HG02798 (cell line): ENCODE measurements around the gene TM2D1.
A peak's percentile ranks its signal among the peaks of the same experiment; 100 is the strongest.
"Not testable (repeated sequence)": the region's sequence is repeated elsewhere in the genome, so short reads cannot be mapped to it uniquely, and the experiment has no call there.

Experiments
- ATAC-seq: cut with Tn5 transposase; IDR thresholded peaks from one replicate; pipeline ENCODE4 v1.9.1; 2021; ENCODE audit warnings: mild to moderate bottlenecking; ENCODE audit not compliant: unreplicated experiment, poor library complexity

Gene TM2D1

GRCh38 chr1:61724813-61725694 lies at the start of gene TM2D1:
Gene TM2D1 (minus strand): TSS chr1:61725141. CDS start chr1:61725120, 21 bp downstream.
- ATAC-seq = peak; percentile 100

DNA sequence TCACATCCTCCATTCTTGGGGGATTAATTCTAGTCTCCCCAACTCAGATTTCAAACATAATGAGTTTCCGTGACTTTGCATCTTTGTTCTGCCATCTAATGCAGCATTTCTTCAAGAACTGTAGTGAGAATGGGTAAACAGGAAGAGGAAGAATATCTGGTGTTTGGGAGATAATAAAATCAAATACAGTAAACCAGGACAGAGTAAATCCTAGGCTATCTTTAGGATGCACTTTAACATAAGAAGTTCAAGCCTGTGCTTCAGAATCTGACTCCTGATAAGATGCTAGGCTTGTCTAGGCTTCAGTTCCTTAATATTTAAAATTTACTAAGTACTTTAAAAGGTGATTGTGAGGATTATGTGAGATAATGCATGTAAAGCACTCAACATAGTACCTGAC lies 45.2 kb upstream of the TM2D1 start:
- ATAC-seq = no peak

DNA sequence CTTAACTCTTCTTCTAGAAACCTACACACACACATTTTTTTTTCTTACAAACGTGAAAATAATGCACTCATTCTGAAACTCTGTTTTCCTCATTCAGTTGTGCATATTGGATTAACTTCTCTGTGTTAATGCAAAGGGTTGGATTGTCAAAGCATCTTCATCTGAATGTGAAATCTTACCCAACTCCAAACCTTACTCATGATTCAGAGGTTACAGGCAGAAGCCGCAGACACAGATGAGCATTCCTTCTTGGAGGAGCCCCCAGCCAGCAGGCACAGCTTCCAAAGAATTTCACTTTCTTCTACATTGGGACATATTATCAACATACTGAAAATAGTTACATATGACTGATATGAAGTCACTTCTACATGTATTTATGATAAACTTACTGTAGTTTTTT lies 33.0 kb upstream of the TM2D1 start:
- no peak for ATAC-seq

DNA sequence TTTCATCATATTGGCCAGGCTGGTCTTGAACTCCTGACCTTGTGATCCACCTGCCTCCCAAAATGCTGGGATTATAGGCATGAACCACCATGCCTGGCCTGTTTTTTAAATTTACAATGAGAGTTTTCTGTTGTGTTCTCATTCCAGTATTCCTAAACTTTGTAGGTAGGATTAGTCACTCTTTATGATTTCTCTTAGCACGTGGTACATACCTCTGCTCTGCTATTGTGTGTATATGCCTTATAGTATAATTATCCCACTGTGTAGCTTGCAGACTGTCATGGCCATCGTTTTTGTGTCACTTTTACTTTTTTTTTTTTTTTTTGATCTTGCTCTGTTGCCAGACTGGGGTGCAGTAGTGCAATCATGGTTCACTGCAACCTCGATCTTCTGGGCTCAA lies 31.8 kb upstream of the TM2D1 start:
- no peak for ATAC-seq

DNA sequence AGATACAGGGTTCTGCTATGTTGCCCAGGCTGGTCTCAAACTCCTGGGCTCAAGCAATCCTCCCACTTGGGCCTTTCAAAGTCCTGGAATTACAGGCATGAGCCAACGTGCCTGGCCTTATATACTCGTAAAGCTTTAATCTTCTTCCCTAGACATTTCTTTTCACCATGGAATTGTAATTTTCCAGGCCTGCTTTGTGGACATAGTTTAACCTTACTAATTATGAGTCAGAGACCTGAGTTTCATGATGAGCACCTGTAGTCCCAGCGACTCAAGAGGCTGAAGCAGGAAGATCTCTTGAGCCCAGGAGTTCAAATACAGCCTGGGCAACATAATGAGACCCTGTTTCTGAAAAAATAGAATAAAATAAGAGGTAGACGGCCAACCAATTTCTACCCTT lies 29.6 kb upstream of the TM2D1 start:
- no peak for ATAC-seq

DNA sequence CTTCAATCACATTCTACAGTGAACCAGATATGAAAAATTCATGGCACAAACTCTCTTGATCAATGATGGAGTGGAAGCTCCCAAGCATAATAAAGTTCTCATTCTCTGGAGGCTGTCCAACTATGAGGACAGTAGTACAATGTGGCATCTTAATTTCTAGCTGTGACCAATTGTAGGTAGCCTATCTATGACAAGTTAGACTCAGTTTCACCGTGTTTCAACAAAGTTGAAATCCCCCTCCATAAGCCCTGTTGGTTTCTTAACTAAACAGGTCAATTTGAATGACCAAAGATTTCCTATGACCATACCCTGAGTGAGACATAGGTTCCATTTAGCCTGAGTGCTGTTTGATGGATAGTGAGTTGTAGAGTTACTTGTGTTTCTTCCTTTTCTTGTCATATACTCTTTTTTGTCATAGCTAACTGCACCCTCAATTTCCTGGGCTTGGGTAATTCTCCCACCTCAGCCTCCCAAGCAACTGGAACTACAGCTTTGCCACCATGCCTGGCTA lies 29.1 kb upstream of the TM2D1 start:
- ATAC-seq = no peak

- ATAC-seq = no peak
These were observed 28.0 kb upstream of the TM2D1 start for GRCh38 chr1:61752921-61753389.

DNA sequence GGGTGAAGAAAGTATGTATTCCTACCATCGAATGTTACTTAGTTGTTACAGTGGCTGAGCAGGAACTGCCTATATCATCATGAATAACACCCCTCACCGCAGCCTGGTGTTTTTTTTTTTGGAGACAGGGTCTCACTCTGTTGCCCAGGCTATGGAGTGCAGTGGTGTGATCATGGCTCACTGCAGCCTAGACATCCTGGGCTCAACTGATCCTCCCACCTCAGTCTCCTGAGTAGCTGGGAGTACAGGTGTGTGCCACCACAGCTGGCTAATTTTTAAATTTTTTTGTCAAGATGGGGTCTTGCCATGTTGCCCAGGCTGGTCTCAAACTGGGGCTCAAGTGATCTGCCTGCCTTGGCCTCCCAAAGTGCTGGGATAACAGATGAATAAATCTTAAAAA lies 24.6 kb upstream of the TM2D1 start:
- no peak for ATAC-seq

- no peak for ATAC-seq
These were observed 23.6 kb upstream of the TM2D1 start for GRCh38 chr1:61748566-61748965.

DNA sequence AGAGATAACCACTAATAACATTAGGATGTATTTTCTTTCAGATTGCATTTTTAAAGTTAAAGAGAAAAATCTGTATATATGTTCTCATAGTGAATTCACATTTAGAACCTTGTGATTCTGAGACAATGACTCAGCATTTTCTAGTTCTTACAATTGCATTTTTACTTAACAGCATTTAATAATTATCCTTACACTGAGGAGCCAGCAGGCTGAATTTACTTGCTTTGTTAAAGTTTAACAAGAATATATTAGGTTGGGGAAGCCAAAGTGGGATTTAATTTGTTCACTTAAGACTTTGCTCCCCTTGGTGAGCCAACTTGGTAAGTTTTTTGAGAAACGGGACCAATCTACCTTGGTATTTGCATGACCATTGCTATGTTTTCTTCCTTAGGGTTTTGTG lies 21.9 kb upstream of the TM2D1 start:
- ATAC-seq = no peak

GRCh38 chr1:61743716-61744580 lies 19.0 kb upstream of the TM2D1 start:
- ATAC-seq = no peak

- no peak for ATAC-seq
These were observed 18.4 kb upstream of the TM2D1 start for GRCh38 chr1:61743431-61743705.

DNA sequence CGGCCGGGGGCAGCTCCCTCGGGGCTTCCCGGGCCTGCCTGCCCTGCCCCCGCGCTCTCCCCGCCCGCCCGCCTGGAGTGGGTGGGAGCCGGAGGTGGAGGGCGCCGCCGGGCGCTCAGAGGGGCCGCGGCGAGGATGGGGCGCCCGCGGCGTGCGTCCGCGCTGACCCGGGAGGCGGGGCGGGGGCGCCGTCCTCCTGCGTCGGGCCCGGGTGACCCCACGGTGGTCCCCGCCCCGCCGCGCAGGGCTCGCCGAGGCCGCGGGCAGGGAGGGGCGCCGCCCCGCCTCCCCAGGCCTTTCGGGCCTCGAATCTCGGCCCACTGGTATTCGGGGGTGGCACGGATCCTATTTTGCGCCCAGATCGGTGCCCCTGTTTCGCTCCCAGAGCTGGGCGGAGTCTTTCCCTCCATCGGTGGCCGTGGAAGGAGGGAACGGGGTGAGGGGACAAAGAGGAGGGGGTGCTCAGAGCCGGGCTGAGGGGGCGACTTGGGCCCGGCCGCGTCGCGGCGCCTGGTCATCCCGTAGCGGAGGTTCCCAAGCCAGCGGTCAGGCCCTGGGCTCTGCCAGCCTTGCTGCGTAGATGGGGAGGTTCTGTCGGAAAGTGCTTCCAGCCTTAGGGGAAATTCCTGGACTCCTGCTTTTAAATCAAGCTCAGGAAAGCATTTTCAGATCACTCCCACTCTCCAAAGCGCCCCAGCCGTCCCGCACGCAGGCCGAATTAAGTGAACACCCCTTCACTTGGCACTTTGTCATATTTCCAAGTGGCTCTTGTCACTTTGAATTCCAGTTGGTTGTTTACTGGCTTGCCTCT lies 17.9 kb upstream of the TM2D1 start:
- peak; percentile 69 for ATAC-seq

DNA sequence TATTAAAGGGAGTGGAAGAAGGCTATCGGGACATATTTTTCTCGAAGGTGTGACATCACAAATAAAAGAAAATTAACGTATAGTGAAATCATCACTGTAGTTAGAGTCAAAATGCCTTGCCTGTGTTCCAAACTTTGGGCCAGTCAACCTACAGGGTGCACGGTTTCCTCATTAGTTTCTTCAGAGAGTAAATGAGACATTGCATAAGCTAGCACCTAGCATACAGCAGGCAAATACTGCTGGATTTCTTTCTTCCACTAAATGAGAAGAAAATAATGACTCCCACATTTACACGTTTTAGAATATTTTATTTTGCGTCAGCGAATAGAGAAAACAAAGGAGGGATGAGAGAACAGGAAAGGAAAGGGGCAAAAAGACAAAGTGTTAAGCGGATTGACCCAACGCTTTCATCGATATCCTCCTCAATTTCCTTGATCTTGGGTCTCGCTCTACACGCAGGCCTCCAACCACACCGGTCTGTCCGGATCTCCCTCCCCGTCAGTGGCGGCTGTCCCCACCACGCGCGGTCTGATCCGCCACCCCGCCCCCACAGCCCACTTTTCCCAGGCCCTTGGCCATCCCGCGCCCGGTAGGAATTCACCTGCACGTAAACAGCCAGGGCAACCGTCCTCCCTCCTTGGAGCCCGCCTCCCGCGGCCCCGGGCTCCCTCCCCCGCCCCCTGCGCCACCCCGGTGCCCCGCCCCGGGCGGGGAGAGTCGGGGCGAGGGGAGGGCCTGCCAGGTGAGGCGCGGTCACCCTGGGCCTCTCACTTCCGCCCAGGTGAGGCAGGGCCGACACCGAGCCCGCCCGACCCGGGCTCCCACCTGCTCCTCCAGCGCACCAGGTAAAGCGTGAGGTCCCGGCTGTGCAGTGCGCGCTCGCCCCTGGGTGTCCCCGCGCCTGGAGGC lies 17.0 kb upstream of the TM2D1 start, which contains the start of gene PATJ:
Gene PATJ (plus strand): TSS at position 770 of the 909 bp plus-strand sequence. CDS start 20,413 bp downstream, outside the sequence.
- ATAC-seq = peak; percentile 88

DNA sequence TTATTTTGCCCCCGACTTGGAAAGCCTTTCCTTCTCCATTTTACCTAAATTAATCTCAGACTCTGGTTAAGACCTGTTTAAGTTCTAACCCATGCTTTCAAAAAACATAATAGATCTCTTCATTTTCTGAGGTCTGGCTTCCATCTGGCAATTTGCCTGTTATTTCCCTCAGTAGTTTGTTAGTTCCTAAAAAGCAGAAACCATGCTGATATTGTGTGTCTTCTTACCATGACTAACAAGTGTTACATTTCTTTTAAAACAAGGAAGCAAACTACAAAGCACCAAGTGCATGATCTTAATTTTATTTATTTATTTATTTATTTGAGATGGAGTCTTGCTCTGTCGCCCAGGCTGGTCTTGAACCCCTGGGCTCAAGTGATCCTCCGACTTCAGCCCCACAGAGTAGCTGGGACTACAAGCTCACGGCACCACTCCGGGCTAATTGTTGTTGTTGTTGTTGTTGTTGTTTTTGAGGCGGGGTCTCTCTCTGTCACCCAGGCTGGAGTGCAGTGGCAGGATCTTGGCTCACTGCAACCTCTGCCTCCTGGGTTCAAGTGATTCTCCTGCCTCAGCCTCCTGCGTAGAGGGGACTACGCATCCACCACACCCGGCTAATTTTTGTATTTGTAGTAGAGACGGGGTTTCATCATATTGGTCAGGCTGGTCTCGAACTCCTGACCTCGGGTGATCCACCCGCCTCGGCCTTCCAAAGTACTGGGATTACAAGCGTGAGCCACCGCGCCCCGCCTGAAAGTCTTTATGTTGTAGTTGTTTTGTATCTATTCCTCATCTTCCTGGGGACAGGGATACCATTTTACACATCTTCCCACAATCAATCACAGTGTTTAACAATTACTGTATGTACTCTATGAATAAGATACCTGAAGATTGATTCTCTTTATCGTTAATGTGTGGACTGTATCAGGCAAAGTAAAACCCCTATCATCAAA lies 16.1 kb upstream of the TM2D1 start:
- ATAC-seq = no peak

DNA sequence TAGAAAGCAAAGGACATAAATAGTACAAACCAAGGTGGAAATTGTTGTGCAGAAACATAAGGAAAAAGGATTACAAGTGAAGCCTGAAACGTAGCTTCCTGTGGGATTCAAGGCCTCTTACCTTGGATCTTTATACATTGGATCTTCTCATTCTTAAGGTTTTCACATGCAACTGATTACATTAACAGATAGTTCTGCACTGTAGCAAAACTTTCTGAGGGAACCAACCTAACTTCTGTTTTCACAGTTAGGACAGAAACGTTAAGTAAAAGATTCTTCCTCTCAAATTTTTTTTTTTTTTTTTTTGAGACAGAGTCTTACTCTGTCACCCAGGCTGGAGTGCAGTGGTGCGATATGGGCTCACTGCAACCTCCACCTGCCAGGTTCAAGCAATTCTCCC lies 7.8 kb upstream of the TM2D1 start:
- ATAC-seq = no peak

DNA sequence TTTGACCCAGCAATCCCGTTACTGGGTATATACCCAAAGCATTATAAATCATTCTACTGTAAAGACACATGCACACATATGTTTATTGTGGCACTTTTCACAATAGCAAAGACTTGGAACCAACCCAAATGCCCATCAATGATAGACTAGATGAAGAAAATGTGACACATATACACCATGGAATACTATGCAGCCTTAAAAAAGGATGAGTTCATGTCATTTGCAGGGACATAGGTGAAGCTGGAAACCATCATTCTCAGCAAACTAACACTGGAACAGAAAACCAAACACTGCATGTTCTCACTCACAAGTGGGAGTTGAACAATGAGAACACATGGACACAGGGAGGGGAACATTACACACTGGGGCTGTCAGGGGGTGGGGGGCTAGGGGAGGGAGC lies 5.7 kb upstream of the TM2D1 start:
- ATAC-seq = not testable (repeated sequence)

- no peak for ATAC-seq
These were observed 2.6 kb upstream of the TM2D1 start for GRCh38 chr1:61727544-61727943.
